Measurements from ENCODE around the gene ZNF776. TPM values are rescaled to one million over a fixed set of nuclear protein-coding genes. Genes with fewer than 3 reads are reported as not detected.

ZNF776 gene
- total and polyA plus RNA-seq, 2 of the 13 experiments (the other 11 are each of a cell fraction or from before 2014, with no cell fraction given), result 7.6 to 16.9 TPM

DNA sequence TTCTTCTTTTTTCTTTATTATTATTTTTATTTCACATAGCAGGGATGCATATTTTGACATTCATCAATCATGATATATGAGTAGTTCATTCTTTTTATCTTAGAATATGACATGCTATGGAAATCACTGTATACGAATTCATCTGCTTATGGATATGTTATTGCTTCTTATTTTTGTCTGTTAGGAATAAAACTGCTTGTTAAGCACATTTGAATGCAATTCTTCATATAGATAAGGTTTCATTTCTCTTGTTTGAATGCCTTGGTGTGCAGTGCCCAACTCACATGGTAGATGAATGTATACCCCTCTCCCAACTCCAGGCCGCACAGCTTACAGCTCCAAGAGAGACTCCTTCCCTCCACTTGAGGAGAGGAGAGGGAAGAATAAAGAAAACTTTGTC, 11.3 kb downstream of the ZNF776 start:
- no TSS peak for BruUV-seq (replicated peaks)
- no peak for ATAC-seq
- Histone ChIP-seq H3K79me2 (ENCODE audit: insufficient read depth, low read length) (no peaks in the 10 kb centered on the region), H4K20me1 (ENCODE audit: insufficient read depth, low read length) (no peaks in the 10 kb centered on the region), H3K9me3 (ENCODE audit: low read length) (no peaks in the 10 kb centered on the region), H3K27ac (ENCODE audit: extremely low read length, insufficient read depth, low read length) (no peak overlapping the region), H3K4me3 (replicated peaks in 1 of 3; ENCODE audit: insufficient read depth in 1 of 3, low read depth in 2 of 3, low read length in 3 of 3) (no peak overlapping the region), H3K4me2 (ENCODE audit: low read depth, low read length) (no peak overlapping the region), H3K36me3 (replicated peaks in 1 of 2; ENCODE audit: control insufficient read depth in 1 of 2, insufficient read depth in 2 of 2, low read length in 2 of 2) (peaks cover 14 to 60% of the 10 kb centered on the region in 2 experiments), H3K9ac (ENCODE audit: insufficient read depth, low read depth, low read length) (no peak overlapping the region), H2AFZ (ENCODE audit: low read length) (no peak overlapping the region), H3K4me1 (ENCODE audit: insufficient read depth, low read length) (no peaks in the 10 kb centered on the region), H3K27me3 (ENCODE audit: control insufficient read depth in 1 of 2, insufficient read depth in 2 of 2, low read length in 2 of 2) (no peaks in the 10 kb centered on the region)
- POLR2A ChIA-PET, result no interaction called here
- no peak for FAIRE-seq
- WGBS (ENCODE audit: low lambda C conversion rate), result 97% methylated on average over 2 of the region's 2 CpGs
- TF ChIP-seq U2AF1 (optimal IDR thresholded peaks at IDR 0.05; ENCODE audit: low read depth, low read length) (no peak), FOXP1 (IDR thresholded peaks at IDR 0.05) (no peak), FOXP1 (CRISPR knock-in tag; IDR thresholded peaks at IDR 0.05) (no peak), MAFF (IDR thresholded peaks at IDR 0.05; ENCODE audit: low read depth, low read length) (peak; percentile 65), PHF20 (CRISPR knock-in tag; IDR thresholded peaks at IDR 0.05) (no peak), MAFK (conservative IDR thresholded peaks at IDR 0.05 in 1 of 2, IDR thresholded peaks at IDR 0.05 in 1 of 2; ENCODE audit: low read length in 2 of 2) (peak; percentile 65 to 74), GTF2F1 (IDR thresholded peaks at IDR 0.05; ENCODE audit: low read length) (no peak)
- in situ Hi-C loops (cut with HindIII; ENCODE audit: extremely low pct_ligation_motif_present, low pct_unique_long_range_greater_than_20kb) (no loop called here), intact Hi-C loops (cut with micrococcal nuclease; ENCODE audit: unreplicated experiment) (no loop called here)
- CTCF ChIA-PET (ENCODE audit: low intra/inter-chr PET ratio, low total read pairs), result no interaction called here
- DNase-seq (ENCODE audit: low spot score), result no peak

GRCh38 chr19:57759096-57759495, 12.5 kb downstream of the ZNF776 start:
- DNase-seq (ENCODE audit: low spot score) (no peak), FAIRE-seq (no peak), ATAC-seq (peak; percentile 58)
- no peak overlapping the region for H3K4me2 ChIP-seq (ENCODE audit: low read depth, low read length)
- WGBS (ENCODE audit: low lambda C conversion rate), result no CpG with 5 or more reads among the region's 2 CpGs
- no peaks in the 10 kb centered on the region for H4K20me1 ChIP-seq (ENCODE audit: insufficient read depth, low read length)
- peaks cover 5 to 52% of the 10 kb centered on the region in 2 experiments for H3K36me3 ChIP-seq (replicated peaks in 1 of 2; ENCODE audit: control insufficient read depth in 1 of 2, insufficient read depth in 2 of 2, low read length in 2 of 2)
- POLR2A ChIA-PET, result no interaction called here
- H3K4me1 ChIP-seq (ENCODE audit: insufficient read depth, low read length), result no peaks in the 10 kb centered on the region
- H3K4me3 ChIP-seq (replicated peaks in 1 of 3; ENCODE audit: insufficient read depth in 1 of 3, low read depth in 2 of 3, low read length in 3 of 3), result no peak overlapping the region
- no peaks in the 10 kb centered on the region for H3K79me2 ChIP-seq (ENCODE audit: insufficient read depth, low read length)
- H3K9ac ChIP-seq (ENCODE audit: insufficient read depth, low read depth, low read length), result no peak overlapping the region
- no peak overlapping the region for H2AFZ ChIP-seq (ENCODE audit: low read length)
- BruUV-seq (replicated peaks), result no TSS peak
- CTCF ChIA-PET (ENCODE audit: low intra/inter-chr PET ratio, low total read pairs), result no interaction called here
- no peaks in the 10 kb centered on the region for H3K27me3 ChIP-seq (ENCODE audit: control insufficient read depth in 1 of 2, insufficient read depth in 2 of 2, low read length in 2 of 2)
- peak; percentile 46 for TF ChIP-seq POLR2G (IDR thresholded peaks at IDR 0.05; ENCODE audit: low read depth, low read length)
- TF ChIP-seq, protein P1, sequence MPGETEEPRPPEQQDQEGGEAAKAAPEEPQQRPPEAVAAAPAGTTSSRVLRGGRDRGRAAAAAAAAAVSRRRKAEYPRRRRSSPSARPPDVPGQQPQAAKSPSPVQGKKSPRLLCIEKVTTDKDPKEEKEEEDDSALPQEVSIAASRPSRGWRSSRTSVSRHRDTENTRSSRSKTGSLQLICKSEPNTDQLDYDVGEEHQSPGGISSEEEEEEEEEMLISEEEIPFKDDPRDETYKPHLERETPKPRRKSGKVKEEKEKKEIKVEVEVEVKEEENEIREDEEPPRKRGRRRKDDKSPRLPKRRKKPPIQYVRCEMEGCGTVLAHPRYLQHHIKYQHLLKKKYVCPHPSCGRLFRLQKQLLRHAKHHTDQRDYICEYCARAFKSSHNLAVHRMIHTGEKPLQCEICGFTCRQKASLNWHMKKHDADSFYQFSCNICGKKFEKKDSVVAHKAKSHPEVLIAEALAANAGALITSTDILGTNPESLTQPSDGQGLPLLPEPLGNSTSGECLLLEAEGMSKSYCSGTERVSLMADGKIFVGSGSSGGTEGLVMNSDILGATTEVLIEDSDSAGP (CRISPR knock-in tag; IDR thresholded peaks at IDR 0.05; ENCODE audit: borderline replicate concordance), result no peak
- no peak for TF ChIP-seq PRPF4 (IDR thresholded peaks at IDR 0.05; ENCODE audit: low read depth, low read length, poor library complexity, severe bottlenecking)
- intact Hi-C loops (cut with micrococcal nuclease; ENCODE audit: unreplicated experiment) (no loop called here), in situ Hi-C loops (cut with HindIII; ENCODE audit: extremely low pct_ligation_motif_present, low pct_unique_long_range_greater_than_20kb) (no loop called here)
- H3K9me3 ChIP-seq (ENCODE audit: low read length), result no peaks in the 10 kb centered on the region
- H3K27ac ChIP-seq (ENCODE audit: extremely low read length, insufficient read depth, low read length), result no peak overlapping the region
